Skeletal muscle satellite cell (primary cell): ENCODE results near the gene TMEM88.
A peak's percentile ranks its signal among the peaks of the same experiment; 100 is the strongest.

Experiments used
- H3K27me3 ChIP-seq: 2 replicates; pipeline ENCODE4 v1.7.0; 2013; ENCODE audit warnings: low read length; ENCODE audit not compliant: control insufficient read depth, insufficient read depth
- H3K36me3 ChIP-seq: 2 replicates; pipeline ENCODE4 v1.7.0; 2013; ENCODE audit warnings: mild to moderate bottlenecking, control low read depth, low read length; ENCODE audit not compliant: insufficient read depth
- H3K4me1 ChIP-seq: 2 replicates; pipeline ENCODE4 v1.7.0; 2013; ENCODE audit warnings: low read length; ENCODE audit not compliant: control insufficient read depth, insufficient read depth
- H3K4me2 ChIP-seq: 2 replicates; pipeline ENCODE4 v1.7.0; 2013; ENCODE audit warnings: mild to moderate bottlenecking, low read length
- H3K4me3 ChIP-seq: 2 replicates; pipeline ENCODE4 v1.7.0; 2013; ENCODE audit warnings: low read length
- H3K9ac ChIP-seq: 2 replicates; pipeline ENCODE4 v1.7.0; 2013; ENCODE audit warnings: mild to moderate bottlenecking, low read depth, low read length, moderate library complexity
- H3K9me3 ChIP-seq: replicated peaks from 2 replicates; pipeline ENCODE4 v1.7.0; 2013; ENCODE audit warnings: mild to moderate bottlenecking, control low read depth, low read length

The TMEM88 gene

GRCh38 chr17:7818746-7819645 lies 35.9 kb upstream of the TMEM88 start:
- Histone ChIP-seq H3K4me2 (no peak overlapping the region), H3K4me3 (no peak overlapping the region), H3K9ac (no peak overlapping the region), H3K27me3 (peaks cover 52% of the 10 kb centered on the region), H3K36me3 (no peaks in the 10 kb centered on the region), H3K9me3 (no peaks in the 10 kb centered on the region), H3K4me1 (no peaks in the 10 kb centered on the region)

GRCh38 chr17:7820231-7820630 lies 34.6 kb upstream of the TMEM88 start:
- no peak overlapping the region for H3K9ac ChIP-seq
- no peaks in the 10 kb centered on the region for H3K36me3 ChIP-seq
- peaks cover 56% of the 10 kb centered on the region for H3K27me3 ChIP-seq
- peaks cover 4% of the 10 kb centered on the region for H3K4me1 ChIP-seq
- no peak overlapping the region for H3K4me2 ChIP-seq
- H3K9me3 ChIP-seq, result no peaks in the 10 kb centered on the region
- H3K4me3 ChIP-seq, result no peak overlapping the region

GRCh38 chr17:7822126-7822525 lies 32.7 kb upstream of the TMEM88 start:
- Histone ChIP-seq H3K9me3 (no peaks in the 10 kb centered on the region), H3K9ac (no peak overlapping the region), H3K4me3 (no peak overlapping the region), H3K4me2 (no peak overlapping the region), H3K36me3 (no peaks in the 10 kb centered on the region), H3K27me3 (peaks cover 44% of the 10 kb centered on the region), H3K4me1 (peaks cover 10% of the 10 kb centered on the region)

- Histone ChIP-seq H3K4me1 (peaks cover 10% of the 10 kb centered on the region), H3K9ac (no peak overlapping the region), H3K4me3 (no peak overlapping the region), H3K36me3 (no peaks in the 10 kb centered on the region), H3K9me3 (no peaks in the 10 kb centered on the region), H3K27me3 (peaks cover 36% of the 10 kb centered on the region), H3K4me2 (no peak overlapping the region)
These were observed 31.3 kb upstream of the TMEM88 start for GRCh38 chr17:7823581-7824001.

GRCh38 chr17:7824021-7824924 lies 30.6 kb upstream of the TMEM88 start:
- peaks cover 10% of the 10 kb centered on the region for H3K4me1 ChIP-seq
- H3K36me3 ChIP-seq, result no peaks in the 10 kb centered on the region
- peaks cover 30% of the 10 kb centered on the region for H3K27me3 ChIP-seq
- H3K9me3 ChIP-seq, result no peaks in the 10 kb centered on the region
- no peak overlapping the region for H3K4me3 ChIP-seq
- no peak overlapping the region for H3K4me2 ChIP-seq
- no peak overlapping the region for H3K9ac ChIP-seq

GRCh38 chr17:7825206-7825990 lies 29.5 kb upstream of the TMEM88 start:
- H3K36me3 ChIP-seq, result no peaks in the 10 kb centered on the region
- H3K4me1 ChIP-seq, result peaks cover 10% of the 10 kb centered on the region
- no peak overlapping the region for H3K4me3 ChIP-seq
- H3K9me3 ChIP-seq, result no peaks in the 10 kb centered on the region
- H3K4me2 ChIP-seq, result no peak overlapping the region
- H3K27me3 ChIP-seq, result peaks cover 23% of the 10 kb centered on the region
- no peak overlapping the region for H3K9ac ChIP-seq

- Histone ChIP-seq H3K4me3 (no peak overlapping the region), H3K36me3 (no peaks in the 10 kb centered on the region), H3K4me2 (no peak overlapping the region), H3K27me3 (peaks cover 28% of the 10 kb centered on the region), H3K9ac (no peak overlapping the region), H3K9me3 (no peaks in the 10 kb centered on the region), H3K4me1 (peaks cover 9% of the 10 kb centered on the region)
These were observed 24.2 kb upstream of the TMEM88 start for GRCh38 chr17:7830616-7831015.

- no peak overlapping the region for H3K4me2 ChIP-seq
- H3K9ac ChIP-seq, result no peak overlapping the region
- peaks cover 7% of the 10 kb centered on the region for H3K4me1 ChIP-seq
- H3K27me3 ChIP-seq, result peaks cover 27% of the 10 kb centered on the region
- no peak overlapping the region for H3K4me3 ChIP-seq
- H3K36me3 ChIP-seq, result no peaks in the 10 kb centered on the region
- H3K9me3 ChIP-seq, result no peaks in the 10 kb centered on the region
These were observed 23.6 kb upstream of the TMEM88 start for GRCh38 chr17:7831233-7831632.

GRCh38 chr17:7832431-7832830 lies 22.4 kb upstream of the TMEM88 start:
- no peak overlapping the region for H3K9ac ChIP-seq
- no peaks in the 10 kb centered on the region for H3K36me3 ChIP-seq
- peaks cover 27% of the 10 kb centered on the region for H3K27me3 ChIP-seq
- no peak overlapping the region for H3K4me2 ChIP-seq
- no peaks in the 10 kb centered on the region for H3K9me3 ChIP-seq
- peaks cover 18% of the 10 kb centered on the region for H3K4me1 ChIP-seq
- H3K4me3 ChIP-seq, result no peak overlapping the region

- H3K4me3 ChIP-seq, result peak overlapping the region; percentile 86
- peaks cover 23% of the 10 kb centered on the region for H3K4me1 ChIP-seq
- H3K4me2 ChIP-seq, result peak overlapping the region; percentile 99
- H3K9ac ChIP-seq, result peak overlapping the region; percentile 20
- peaks cover 21% of the 10 kb centered on the region for H3K27me3 ChIP-seq
- no peaks in the 10 kb centered on the region for H3K36me3 ChIP-seq
- no peaks in the 10 kb centered on the region for H3K9me3 ChIP-seq
These were observed 21.7 kb upstream of the TMEM88 start for GRCh38 chr17:7833011-7833794.
